Measurements from ENCODE around the gene PTPRD. TPM values are rescaled to one million over a fixed set of nuclear protein-coding genes. Genes with fewer than 3 reads are reported as not detected.

The PTPRD gene
- total and polyA plus RNA-seq, 9 of the 15 experiments (the other 6 are each of a cell fraction or from before 2014, with no cell fraction given), result 0.11 TPM; not detected in 8

DNA sequence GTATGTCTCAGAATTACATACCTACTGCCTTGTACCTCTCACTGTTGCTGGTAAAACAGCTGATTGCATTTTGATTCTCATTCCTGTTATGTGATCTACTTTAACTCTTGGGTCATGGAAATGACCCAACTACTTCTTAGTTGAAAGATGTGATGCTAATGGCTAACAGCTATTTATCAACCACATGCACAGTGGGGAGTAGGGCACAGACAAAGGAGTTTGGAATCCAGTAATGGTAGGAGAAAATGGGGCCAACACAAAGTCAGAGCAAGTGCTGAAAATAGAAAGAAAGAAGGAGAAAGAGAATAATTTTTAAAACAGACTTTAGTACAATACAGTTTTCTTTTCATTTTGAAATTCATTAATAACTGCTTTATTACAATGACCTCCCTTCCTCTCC, 241.0 kb downstream of the PTPRD start:
- in situ Hi-C loops (cut with MboI) (no loop called here), intact Hi-C loops (cut with micrococcal nuclease) (no loop called here)
- no peak overlapping the region for H2AFZ ChIP-seq (ENCODE audit: low read depth, low read length)
- H3K9me3 ChIP-seq (replicated peaks; ENCODE audit: control insufficient read depth, insufficient read depth, low read depth, low read length), result no peaks in the 10 kb centered on the region
- H3K27me3 ChIP-seq (ENCODE audit: control insufficient read depth in 2 of 2, insufficient read depth in 2 of 2, low read length in 2 of 2), result no peaks in the 10 kb centered on the region
- DNase-seq (ENCODE audit: extremely low read depth in 1 of 4, low spot score in 3 of 4) (no peak), FAIRE-seq (no peak), ATAC-seq (no peak)
- no peak overlapping the region for H3K27ac ChIP-seq (ENCODE audit: extremely low read depth, low read depth, low read length)
- TF ChIP-seq ARID3A (IDR thresholded peaks at IDR 0.05; ENCODE audit: borderline replicate concordance, low read depth, low read length) (no peak), ARID2 (IDR thresholded peaks at IDR 0.05) (no peak)
- no peaks in the 10 kb centered on the region for H3K9me1 ChIP-seq (ENCODE audit: control insufficient read depth, insufficient read depth, low read length)
- POLR2A ChIA-PET, result no interaction called here
- no peaks in the 10 kb centered on the region for H3K79me2 ChIP-seq (ENCODE audit: control insufficient read depth, insufficient read depth, low read length)
- CTCF ChIA-PET (ENCODE audit: low intra/inter-chr PET ratio), result no interaction called here
- no peaks in the 10 kb centered on the region for H3K4me1 ChIP-seq (replicated peaks in 1 of 2; ENCODE audit: control insufficient read depth in 2 of 2, insufficient read depth in 2 of 2, low read length in 2 of 2)
- H4K20me1 ChIP-seq (replicated peaks; ENCODE audit: control insufficient read depth, insufficient read depth, low read length), result no peaks in the 10 kb centered on the region
- no peak overlapping the region for H3K4me2 ChIP-seq (ENCODE audit: insufficient read depth, low read length)
- no peak overlapping the region for H3K9ac ChIP-seq (ENCODE audit: insufficient read depth in 1 of 2, low read depth in 2 of 2, low read length in 2 of 2)
- H3K4me3 ChIP-seq, result no peak overlapping the region
- H3K36me3 ChIP-seq (ENCODE audit: control insufficient read depth, insufficient read depth, low read length), result no peaks in the 10 kb centered on the region
- no TSS peak for BruUV-seq (replicated peaks)

DNA sequence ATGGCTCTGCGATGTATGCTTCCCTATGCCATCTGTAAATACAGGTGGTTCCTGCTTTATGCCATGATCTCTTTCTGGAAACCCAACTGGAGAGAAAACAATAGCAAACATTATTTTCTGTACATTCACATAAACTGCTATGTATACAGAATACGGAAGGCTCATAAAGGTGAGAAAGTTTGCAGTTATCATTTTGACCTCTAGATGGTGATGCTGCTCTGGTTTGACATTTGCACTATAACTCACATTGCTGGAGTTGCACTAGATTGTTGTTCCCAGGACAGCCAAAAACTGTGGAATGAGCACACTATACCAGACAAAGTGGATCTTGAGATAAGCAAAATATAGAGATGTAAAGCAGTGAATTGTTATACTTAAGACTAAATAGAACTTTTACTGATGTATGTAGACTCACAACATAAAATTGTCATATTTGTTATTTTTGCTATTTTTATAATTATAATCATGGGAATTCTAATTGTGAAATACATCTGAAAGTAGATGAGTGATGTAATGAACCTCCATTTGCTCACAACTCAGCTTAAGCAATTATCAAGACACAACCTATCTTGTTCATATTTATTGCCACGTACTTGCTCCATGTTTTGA, 246.5 kb downstream of the PTPRD start:
- TF ChIP-seq TFAM (CRISPR knock-in tag; conservative IDR thresholded peaks at IDR 0.05), result no peak
- TF ChIP-seq, protein P1, sequence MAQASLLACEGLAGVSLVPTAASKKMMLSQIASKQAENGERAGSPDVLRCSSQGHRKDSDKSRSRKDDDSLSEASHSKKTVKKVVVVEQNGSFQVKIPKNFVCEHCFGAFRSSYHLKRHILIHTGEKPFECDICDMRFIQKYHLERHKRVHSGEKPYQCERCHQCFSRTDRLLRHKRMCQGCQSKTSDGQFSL (CRISPR knock-in tag; IDR thresholded peaks at IDR 0.05), result no peak
- TF ChIP-seq, protein P1 (tag; IDR thresholded peaks at IDR 0.05), result no peak
- TF ChIP-seq, protein P2, sequence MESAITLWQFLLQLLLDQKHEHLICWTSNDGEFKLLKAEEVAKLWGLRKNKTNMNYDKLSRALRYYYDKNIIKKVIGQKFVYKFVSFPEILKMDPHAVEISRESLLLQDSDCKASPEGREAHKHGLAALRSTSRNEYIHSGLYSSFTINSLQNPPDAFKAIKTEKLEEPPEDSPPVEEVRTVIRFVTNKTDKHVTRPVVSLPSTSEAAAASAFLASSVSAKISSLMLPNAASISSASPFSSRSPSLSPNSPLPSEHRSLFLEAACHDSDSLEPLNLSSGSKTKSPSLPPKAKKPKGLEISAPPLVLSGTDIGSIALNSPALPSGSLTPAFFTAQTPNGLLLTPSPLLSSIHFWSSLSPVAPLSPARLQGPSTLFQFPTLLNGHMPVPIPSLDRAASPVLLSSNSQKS (CRISPR knock-in tag; IDR thresholded peaks at IDR 0.05), result no peak
- TF ChIP-seq RAD21 (CRISPR knock-in tag; conservative IDR thresholded peaks at IDR 0.05 in 1 of 2, IDR thresholded peaks at IDR 0.05 in 1 of 2), result peak; percentile 31 to 41
- TF ChIP-seq CAMTA2 (CRISPR knock-in tag; conservative IDR thresholded peaks at IDR 0.05), result no peak
- TF ChIP-seq, protein P3, sequence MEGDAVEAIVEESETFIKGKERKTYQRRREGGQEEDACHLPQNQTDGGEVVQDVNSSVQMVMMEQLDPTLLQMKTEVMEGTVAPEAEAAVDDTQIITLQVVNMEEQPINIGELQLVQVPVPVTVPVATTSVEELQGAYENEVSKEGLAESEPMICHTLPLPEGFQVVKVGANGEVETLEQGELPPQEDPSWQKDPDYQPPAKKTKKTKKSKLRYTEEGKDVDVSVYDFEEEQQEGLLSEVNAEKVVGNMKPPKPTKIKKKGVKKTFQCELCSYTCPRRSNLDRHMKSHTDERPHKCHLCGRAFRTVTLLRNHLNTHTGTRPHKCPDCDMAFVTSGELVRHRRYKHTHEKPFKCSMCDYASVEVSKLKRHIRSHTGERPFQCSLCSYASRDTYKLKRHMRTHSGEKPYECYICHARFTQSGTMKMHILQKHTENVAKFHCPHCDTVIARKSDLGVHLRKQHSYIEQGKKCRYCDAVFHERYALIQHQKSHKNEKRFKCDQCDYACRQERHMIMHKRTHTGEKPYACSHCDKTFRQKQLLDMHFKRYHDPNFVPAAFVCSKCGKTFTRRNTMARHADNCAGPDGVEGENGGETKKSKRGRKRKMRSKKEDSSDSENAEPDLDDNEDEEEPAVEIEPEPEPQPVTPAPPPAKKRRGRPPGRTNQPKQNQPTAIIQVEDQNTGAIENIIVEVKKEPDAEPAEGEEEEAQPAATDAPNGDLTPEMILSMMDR (IDR thresholded peaks at IDR 0.05 in 2 of 3, conservative IDR thresholded peaks at IDR 0.05 in 1 of 3; ENCODE audit: insufficient read depth in 2 of 3, low read depth in 1 of 3, low read length in 3 of 3), result peak in 2 of 3 experiments; percentile 30 to 36; a peak in 3 of 6 replicates
- Histone ChIP-seq H3K4me1 (replicated peaks in 1 of 2; ENCODE audit: control insufficient read depth in 2 of 2, insufficient read depth in 2 of 2, low read length in 2 of 2) (no peaks in the 10 kb centered on the region), H4K20me1 (replicated peaks; ENCODE audit: control insufficient read depth, insufficient read depth, low read length) (no peaks in the 10 kb centered on the region), H3K27ac (ENCODE audit: extremely low read depth, low read depth, low read length) (no peak overlapping the region), H3K4me2 (ENCODE audit: insufficient read depth, low read length) (no peak overlapping the region), H3K36me3 (ENCODE audit: control insufficient read depth, insufficient read depth, low read length) (no peaks in the 10 kb centered on the region), H2AFZ (ENCODE audit: low read depth, low read length) (no peak overlapping the region), H3K9me1 (ENCODE audit: control insufficient read depth, insufficient read depth, low read length) (no peaks in the 10 kb centered on the region), H3K9me3 (replicated peaks; ENCODE audit: control insufficient read depth, insufficient read depth, low read depth, low read length) (no peaks in the 10 kb centered on the region), H3K79me2 (ENCODE audit: control insufficient read depth, insufficient read depth, low read length) (no peaks in the 10 kb centered on the region), H3K9ac (ENCODE audit: insufficient read depth in 1 of 2, low read depth in 2 of 2, low read length in 2 of 2) (no peak overlapping the region), H3K27me3 (ENCODE audit: control insufficient read depth in 2 of 2, insufficient read depth in 2 of 2, low read length in 2 of 2) (no peaks in the 10 kb centered on the region), H3K4me3 (no peak overlapping the region)
- ChIA-PET CTCF (ENCODE audit: low intra/inter-chr PET ratio) (no interaction called here), POLR2A (no interaction called here)
- WGBS (ENCODE audit: insufficient coverage, low coverage, missing lambda C conversion rate), result 3% methylated on average over 3 of the region's 3 CpGs
- FAIRE-seq, result no peak
- in situ Hi-C loops (cut with MboI) (no loop called here), intact Hi-C loops (cut with micrococcal nuclease) (loop anchor here (5.0 kb wide), 1 partner anchor 1961 kb away; no protein-coding TSS in a partner anchor)
- ATAC-seq, result no peak
- peak in 2 of 4 experiments; percentile 2 to 8 for DNase-seq (ENCODE audit: extremely low read depth in 1 of 4, low spot score in 3 of 4)
- no TSS peak for BruUV-seq (replicated peaks)
